LNCAP (cell line): ENCODE measurements around the gene CILP.

ENCODE experiments used
- CTCF ChIP-seq: fragments of 450-650 bp; IDR thresholded peaks from 2 replicates; pipeline ENCODE4 v1.5.1; 2017; ENCODE audit warnings: mild to moderate bottlenecking

Gene CILP

GRCh38 chr15:65254356-65254755, 43.1 kb upstream of the CILP start:
- TF ChIP-seq CTCF = no peak

GRCh38 chr15:65249641-65250040, 38.4 kb upstream of the CILP start:
- no peak for TF ChIP-seq CTCF

GRCh38 chr15:65248511-65249255, 37.4 kb upstream of the CILP start:
- no peak for TF ChIP-seq CTCF

GRCh38 chr15:65246939-65247338, 35.7 kb upstream of the CILP start:
- no peak for TF ChIP-seq CTCF

GRCh38 chr15:65246026-65246714, 34.9 kb upstream of the CILP start:
- no peak for TF ChIP-seq CTCF

GRCh38 chr15:65245096-65245856, 34.0 kb upstream of the CILP start:
- no peak for TF ChIP-seq CTCF

GRCh38 chr15:65244638-65245037, 33.4 kb upstream of the CILP start:
- no peak for TF ChIP-seq CTCF
